ENCODE measurements around the gene KLC1. TPM values are rescaled to one million over a fixed set of nuclear protein-coding genes. Genes with fewer than 3 reads are reported as not detected.

KLC1 gene
- total and polyA plus RNA-seq, 10 of the 15 experiments (the other 5 are each of a cell fraction or from before 2014, with no cell fraction given): 5.5 to 137 (median 76.1) TPM

DNA sequence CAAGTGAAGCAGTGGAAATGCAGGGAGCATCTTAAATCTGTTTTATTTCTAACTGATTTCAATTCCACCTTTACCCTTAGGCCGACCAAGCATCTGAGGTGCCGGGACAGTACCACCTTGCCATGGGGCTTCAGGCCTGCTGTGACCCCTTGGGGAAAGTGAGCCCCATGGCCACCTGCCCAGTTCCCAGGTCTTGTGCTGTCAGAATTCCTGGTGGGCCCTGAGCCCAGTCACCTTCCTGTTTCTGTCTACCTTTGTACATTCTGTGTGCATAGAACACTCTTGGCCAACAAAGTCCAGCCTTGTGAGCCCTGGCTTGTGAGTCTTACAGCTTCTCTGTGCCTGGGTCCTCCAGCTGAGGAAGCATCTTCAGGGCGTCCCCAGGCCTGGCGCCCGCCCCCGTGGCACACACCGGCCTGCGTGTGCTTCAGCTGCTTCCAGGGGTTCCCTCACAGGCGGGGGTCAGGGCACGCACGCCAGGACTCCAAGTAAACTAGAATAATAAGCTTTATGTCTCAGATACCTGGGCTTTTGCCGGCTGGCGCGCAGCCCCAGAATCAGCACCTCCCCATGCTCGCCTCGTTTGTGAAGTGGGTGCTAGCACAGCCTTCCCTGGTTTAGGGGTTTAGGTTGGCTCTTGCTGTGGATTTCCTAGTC lies 96.9 kb downstream of the KLC1 start:
- TF ChIP-seq MEF2B (IDR thresholded peaks at IDR 0.05; ENCODE audit: partially characterized antibody, poor library complexity, severe bottlenecking): no peak
- no peak for TF ChIP-seq BRCA1 (IDR thresholded peaks at IDR 0.05; ENCODE audit: low read depth, low read length)
- no peak for TF ChIP-seq RFX5 (IDR thresholded peaks at IDR 0.05; ENCODE audit: low read depth, low read length)
- no peak for TF ChIP-seq TCF7 (IDR thresholded peaks at IDR 0.05; ENCODE audit: borderline replicate concordance)
- TF ChIP-seq PAX8 (IDR thresholded peaks at IDR 0.05): no peak
- no peak for TF ChIP-seq HCFC1 (IDR thresholded peaks at IDR 0.05; ENCODE audit: low read length)
- Histone ChIP-seq H3K4me2 (ENCODE audit: control insufficient read depth, insufficient read depth) (no peak overlapping the region), H3K27me3 (replicated peaks in 1 of 2; ENCODE audit: control insufficient read depth in 2 of 2, insufficient read depth in 2 of 2, low read length in 1 of 2) (no peaks in the 10 kb centered on the region), H3K4me3 (no peak overlapping the region), H3K79me2 (ENCODE audit: control insufficient read depth, insufficient read depth, low read length) (no peaks in the 10 kb centered on the region), H3K27ac (ENCODE audit: control insufficient read depth, insufficient read depth) (no peak overlapping the region), H3K4me1 (ENCODE audit: control insufficient read depth, insufficient read depth, low read length) (no peaks in the 10 kb centered on the region), H3K9ac (ENCODE audit: control insufficient read depth, insufficient read depth, low read length) (no peak overlapping the region), H3K9me3 (replicated peaks; ENCODE audit: control insufficient read depth, insufficient read depth, low read length) (no peaks in the 10 kb centered on the region), H2AFZ (ENCODE audit: control insufficient read depth, low read depth, low read length) (no peak overlapping the region), H4K20me1 (ENCODE audit: control insufficient read depth, insufficient read depth) (no peaks in the 10 kb centered on the region), H3K36me3 (ENCODE audit: control insufficient read depth in 2 of 2, insufficient read depth in 2 of 2, low read length in 1 of 2) (peaks cover 0 to 7% of the 10 kb centered on the region in 2 experiments; a peak in 3 of 4 replicates)
- CTCF ChIA-PET: no interaction called here
- no TSS peak for BruUV-seq (replicated peaks)
- POLR2A ChIA-PET: no interaction called here
- SMC1A ChIA-PET (ENCODE audit: uncharacterized antibody, unreplicated experiment): no interaction called here
- FAIRE-seq (no peak), DNase-seq (ENCODE audit: low read depth, low spot score) (no peak), ATAC-seq (no peak)
- in situ Hi-C loops (cut with MboI) (no loop called here), intact Hi-C loops (cut with micrococcal nuclease; ENCODE audit: unreplicated experiment) (no loop called here)
- WGBS (ENCODE audit: insufficient coverage, insufficient replicate concordance, low lambda C conversion rate, missing lambda C conversion rate): 93% methylated on average over 16 of the region's 16 CpGs
- RAD21 ChIA-PET (ENCODE audit: unreplicated experiment): no interaction called here

DNA sequence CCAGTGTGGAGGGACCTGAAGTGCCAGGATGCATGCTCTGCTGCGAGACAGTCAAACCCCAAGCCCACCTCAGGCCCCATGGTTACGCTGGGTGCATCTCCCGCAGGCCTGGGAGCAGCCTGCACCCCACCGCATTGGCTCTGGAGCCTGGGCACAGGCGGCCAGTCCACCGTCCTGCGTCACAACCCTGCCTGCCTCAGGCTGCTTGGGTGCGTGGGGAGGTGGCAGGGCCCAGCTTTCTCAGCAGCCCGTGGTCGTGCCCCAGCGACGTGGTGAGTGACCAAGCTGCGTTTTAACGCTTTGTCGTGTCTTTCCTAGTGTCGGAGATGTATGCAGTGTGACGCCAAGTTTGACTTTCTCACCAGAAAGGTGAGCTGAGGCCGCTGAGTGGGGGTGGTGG lies 97.5 kb downstream of the KLC1 start:
- H3K4me1 ChIP-seq (ENCODE audit: control insufficient read depth, insufficient read depth, low read length): no peaks in the 10 kb centered on the region
- POLR2A ChIA-PET: interaction anchor here (1.6 kb wide), 1 partner anchor 7 kb away, joined by 4 read pairs; no protein-coding TSS in a partner anchor

More for the DNA sequence above, 97.5 kb downstream of the KLC1 start:
- Histone ChIP-seq H3K36me3 (ENCODE audit: control insufficient read depth in 2 of 2, insufficient read depth in 2 of 2, low read length in 1 of 2) (peaks cover 0 to 7% of the 10 kb centered on the region in 2 experiments; a peak in 3 of 4 replicates), H3K27me3 (replicated peaks in 1 of 2; ENCODE audit: control insufficient read depth in 2 of 2, insufficient read depth in 2 of 2, low read length in 1 of 2) (no peaks in the 10 kb centered on the region), H2AFZ (ENCODE audit: control insufficient read depth, low read depth, low read length) (no peak overlapping the region), H3K79me2 (ENCODE audit: control insufficient read depth, insufficient read depth, low read length) (no peaks in the 10 kb centered on the region), H3K9ac (ENCODE audit: control insufficient read depth, insufficient read depth, low read length) (no peak overlapping the region), H3K4me2 (ENCODE audit: control insufficient read depth, insufficient read depth) (no peak overlapping the region), H4K20me1 (ENCODE audit: control insufficient read depth, insufficient read depth) (no peaks in the 10 kb centered on the region), H3K9me3 (replicated peaks; ENCODE audit: control insufficient read depth, insufficient read depth, low read length) (no peaks in the 10 kb centered on the region), H3K27ac (ENCODE audit: control insufficient read depth, insufficient read depth) (no peak overlapping the region), H3K4me3 (no peak overlapping the region)
- ATAC-seq (no peak), DNase-seq (ENCODE audit: low read depth, low spot score) (no peak), FAIRE-seq (no peak)
- SMC1A ChIA-PET (ENCODE audit: uncharacterized antibody, unreplicated experiment): no interaction called here
- BruUV-seq (replicated peaks): no TSS peak
- RAD21 ChIA-PET (ENCODE audit: unreplicated experiment): no interaction called here
- 96% methylated on average over 13 of the region's 18 CpGs for WGBS (ENCODE audit: insufficient coverage, insufficient replicate concordance, low lambda C conversion rate, missing lambda C conversion rate)
- in situ Hi-C loops (cut with MboI) (no loop called here), intact Hi-C loops (cut with micrococcal nuclease; ENCODE audit: unreplicated experiment) (no loop called here)
- CTCF ChIA-PET: no interaction called here
- TF ChIP-seq NFYB (IDR thresholded peaks at IDR 0.05; ENCODE audit: insufficient read depth, low read depth, low read length) (no peak), HDAC6 (IDR thresholded peaks at IDR 0.05; ENCODE audit: unreplicated experiment) (no peak), RAD21 (IDR thresholded peaks at IDR 0.05; ENCODE audit: insufficient read depth, low read depth, low read length) (no peak), ZNF24 (IDR thresholded peaks at IDR 0.05) (no peak), ETV6 (conservative IDR thresholded peaks at IDR 0.05 in 1 of 2, IDR thresholded peaks at IDR 0.05 in 1 of 2; ENCODE audit: borderline replicate concordance in 1 of 2, low read depth in 1 of 2) (no peak), ZBED1 (IDR thresholded peaks at IDR 0.05; ENCODE audit: borderline replicate concordance) (no peak), ZNF207 (IDR thresholded peaks at IDR 0.05; ENCODE audit: borderline replicate concordance) (no peak), PML (IDR thresholded peaks at IDR 0.05; ENCODE audit: low read length) (no peak), SMAD1 (IDR thresholded peaks at IDR 0.05; ENCODE audit: low read depth, partially characterized antibody) (no peak), ASH2L (IDR thresholded peaks at IDR 0.05; ENCODE audit: borderline replicate concordance, low read depth) (no peak), NBN (IDR thresholded peaks at IDR 0.05) (no peak), RBBP5 (conservative IDR thresholded peaks at IDR 0.05) (no peak), ATF2 (IDR thresholded peaks at IDR 0.05; ENCODE audit: low read length) (no peak)

Measured in GM12878 (cell line).